Sigmoid colon (tissue), 7 donors: Measurements from ENCODE around the gene COL5A1. TPM values are rescaled to one million over a fixed set of nuclear protein-coding genes. Genes with fewer than 3 reads are reported as not detected.

ENCODE experiments used
- DNase-seq: peaks from one replicate; pipeline ENCODE4 v3.0.0-alpha.2; 2019
- H3K27ac ChIP-seq, 4 donors: fragments of 200-600 bp; sonication (generic); one replicate each; pipeline ENCODE4 v1.5.1; 2016 to 2019; ENCODE audit warnings: mild to moderate bottlenecking in 1 of 4
- H3K27me3 ChIP-seq, 3 donors: fragments of 200-600 bp; sonication (generic); one replicate each; pipeline ENCODE4 v1.5.1; 2019; ENCODE audit warnings: mild to moderate bottlenecking in 1 of 3
- H3K36me3 ChIP-seq, 4 donors: fragments of 200-600 bp; sonication (generic); one replicate each; pipeline ENCODE4 v1.5.1; 2016 to 2019
- H3K4me1 ChIP-seq, 4 donors: fragments of 200-600 bp; sonication (generic); one replicate each; pipeline ENCODE4 v1.5.1; 2017 to 2019
- H3K4me3 ChIP-seq, 4 donors: fragments of 200-600 bp; sonication (generic); one replicate each; pipeline ENCODE4 v1.5.1; 2017 to 2019; ENCODE audit warnings: mild to moderate bottlenecking in 2 of 4, moderate library complexity in 1 of 4
- H3K9me3 ChIP-seq, 4 donors: fragments of 200-600 bp in 3 of 4; sonication (generic) in 3 of 4; one replicate each; pipeline versions ENCODE4 v1.5.1 to v1.6.1; 2013 to 2019
- EP300 ChIP-seq, 4 donors: sonication (generic); formaldehyde crosslinking; IDR thresholded peaks; one replicate each; pipeline ENCODE4 v1.6.1; 2017; ENCODE audit warnings: antibody characterized with exemption in 4 of 4
- POLR2A ChIP-seq, 2 donors: fragments of 450-650 bp; IDR thresholded peaks; one replicate each; pipeline ENCODE4 v1.6.1; 2016; ENCODE audit warnings: antibody characterized with exemption in 2 of 2, mild to moderate bottlenecking in 2 of 2, moderate library complexity in 2 of 2
- POLR2AphosphoS5 ChIP-seq, 4 donors: sonication (generic); formaldehyde crosslinking; IDR thresholded peaks; one replicate each; pipeline ENCODE4 v1.6.1; 2017; ENCODE audit warnings: antibody characterized with exemption in 4 of 4
- WGBS, 2 donors: extraction: QIAGEN DNeasy Blood & Tissue Kit; methylation state at CpG; one replicate each; pipeline ENCODE4 v1.1.7; 2013; 5-methylcytosine and 5-hydroxymethylcytosine counted together
- intact Hi-C: fragments of 100-400 bp; cut with DNase I; formaldehyde crosslinking; loops from one replicate; pipeline ENCODE4 v1.15.1; 2023
- polyA plus RNA-seq, 3 donors: library from polyadenylated mRNA; stranded (reverse); fragments of 200-250 nt; gene quantifications; one replicate each; pipeline ENCODE4 v1.2.3, GENCODE V29; 2013
- total RNA-seq, 4 donors: library from RNA; depleted of rRNA; stranded (reverse); fragments of >200 nt; gene quantifications; one replicate each; pipeline ENCODE4 v1.1.0, GENCODE V29; 2016
- TF ChIP-seq, protein P1 (sequence below), 4 experiments: fragments of 450-650 bp in 3 of 4; fragments of 200-600 bp in 1 of 4; IDR thresholded peaks; one replicate each; pipeline ENCODE4 v1.5.1; 2016 to 2019; ENCODE audit warnings: antibody characterized with exemption in 4 of 4, mild to moderate bottlenecking in 3 of 4, moderate library complexity in 2 of 4
- donor health status: healthy with polysubstance abuse.
- donor health status: Bipolar disorder and iron deficiency.
- donor health status: healthy.

The COL5A1 gene
- total and polyA plus RNA-seq, 7 donors = 4.2 to 168 (median 24.2) TPM

DNA sequence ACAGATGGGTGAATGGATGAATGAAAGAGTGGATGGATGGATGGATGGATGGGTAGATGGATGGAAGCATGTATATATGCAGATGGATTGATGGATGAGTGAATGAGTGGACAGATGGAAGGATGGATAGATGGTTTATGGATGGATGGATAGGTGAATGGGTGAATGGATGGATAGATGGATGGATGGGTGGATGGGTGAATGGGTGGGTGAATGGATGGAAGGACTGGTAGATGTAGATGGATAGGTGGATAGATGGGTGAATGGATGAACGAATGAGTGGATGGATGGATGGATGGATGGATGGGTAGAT is 85.1 kb downstream of the COL5A1 start:
- intact Hi-C loops = no loop called here
- whole genome bisulfite sequencing, 2 donors = 56 to 83% methylated on average over 1 of the region's 1 CpG
- peaks cover 0 to 59% (median 42%) of the 10 kb centered on the region in 4 donors for H3K4me1 ChIP-seq

DNA sequence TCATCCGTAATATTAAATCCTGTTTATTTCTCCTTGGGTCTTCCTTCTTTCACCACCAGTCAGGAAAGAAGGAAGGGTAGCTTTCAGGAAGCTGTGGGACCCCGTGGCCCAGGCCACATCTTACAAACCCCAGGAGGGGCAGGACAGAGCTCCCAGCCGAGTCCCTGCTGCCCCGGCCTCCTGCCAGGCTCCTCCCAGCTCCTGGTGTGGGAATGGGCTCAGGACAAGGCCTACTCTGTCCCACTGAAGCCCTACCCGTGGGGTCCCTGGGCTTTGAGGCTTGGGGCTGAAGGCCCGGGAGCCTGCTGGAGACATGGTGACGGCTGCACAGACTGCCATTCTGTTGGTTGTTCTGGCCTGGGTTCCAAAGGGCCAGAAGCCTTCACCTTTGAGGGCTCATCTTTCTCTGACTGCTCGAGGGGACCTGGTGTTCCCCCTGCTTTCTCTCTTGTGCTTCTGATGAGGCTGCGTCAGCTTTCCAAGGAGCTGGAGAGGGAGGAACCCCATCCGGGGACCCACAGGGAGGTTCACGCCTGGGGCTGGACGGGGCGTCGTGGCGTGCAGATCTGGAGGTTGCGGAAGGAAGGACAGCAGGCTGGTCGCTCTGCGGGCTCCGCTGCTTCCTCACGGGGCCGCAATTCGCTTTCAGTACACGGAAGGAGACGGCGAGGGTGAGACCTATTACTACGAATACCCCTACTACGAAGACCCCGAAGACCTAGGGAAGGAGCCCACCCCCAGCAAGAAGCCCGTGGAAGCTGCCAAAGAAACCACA is 86.6 kb downstream of the COL5A1 start:
- DNase-seq = peak; percentile 61
- 81 to 84% methylated on average over 29 of the region's 29 CpGs for WGBS, 2 donors
- no peaks in the 10 kb centered on the region for H3K27me3 ChIP-seq
- peaks cover 0 to 21% (median 2%) of the 10 kb centered on the region in 4 donors for H3K36me3 ChIP-seq
- intact Hi-C loops = no loop called here
- peaks cover 0 to 59% (median 53%) of the 10 kb centered on the region in 4 donors for H3K4me1 ChIP-seq
- no peak for TF ChIP-seq POLR2A (IDR thresholded peaks at IDR 0.05)
- no peak for TF ChIP-seq POLR2AphosphoS5 (IDR thresholded peaks at IDR 0.05)
- TF ChIP-seq, protein P1, sequence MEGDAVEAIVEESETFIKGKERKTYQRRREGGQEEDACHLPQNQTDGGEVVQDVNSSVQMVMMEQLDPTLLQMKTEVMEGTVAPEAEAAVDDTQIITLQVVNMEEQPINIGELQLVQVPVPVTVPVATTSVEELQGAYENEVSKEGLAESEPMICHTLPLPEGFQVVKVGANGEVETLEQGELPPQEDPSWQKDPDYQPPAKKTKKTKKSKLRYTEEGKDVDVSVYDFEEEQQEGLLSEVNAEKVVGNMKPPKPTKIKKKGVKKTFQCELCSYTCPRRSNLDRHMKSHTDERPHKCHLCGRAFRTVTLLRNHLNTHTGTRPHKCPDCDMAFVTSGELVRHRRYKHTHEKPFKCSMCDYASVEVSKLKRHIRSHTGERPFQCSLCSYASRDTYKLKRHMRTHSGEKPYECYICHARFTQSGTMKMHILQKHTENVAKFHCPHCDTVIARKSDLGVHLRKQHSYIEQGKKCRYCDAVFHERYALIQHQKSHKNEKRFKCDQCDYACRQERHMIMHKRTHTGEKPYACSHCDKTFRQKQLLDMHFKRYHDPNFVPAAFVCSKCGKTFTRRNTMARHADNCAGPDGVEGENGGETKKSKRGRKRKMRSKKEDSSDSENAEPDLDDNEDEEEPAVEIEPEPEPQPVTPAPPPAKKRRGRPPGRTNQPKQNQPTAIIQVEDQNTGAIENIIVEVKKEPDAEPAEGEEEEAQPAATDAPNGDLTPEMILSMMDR (IDR thresholded peaks at IDR 0.05) = no peak
- TF ChIP-seq EP300 (IDR thresholded peaks at IDR 0.05) = no peak
- H3K27ac ChIP-seq = peak overlapping the region in 3 of 4 donors; percentile 27 to 58 (median 45)
- H3K9me3 ChIP-seq = no peaks in the 10 kb centered on the region
- H3K4me3 ChIP-seq = no peak overlapping the region

More for the DNA sequence above, 85.1 kb downstream of the COL5A1 start:
- no peak for TF ChIP-seq POLR2AphosphoS5 (IDR thresholded peaks at IDR 0.05)
- TF ChIP-seq EP300 (IDR thresholded peaks at IDR 0.05) = no peak
- no peak for TF ChIP-seq POLR2A (IDR thresholded peaks at IDR 0.05)
- TF ChIP-seq, protein P1 (IDR thresholded peaks at IDR 0.05) = no peak
- H3K4me3 ChIP-seq = no peak overlapping the region
- DNase-seq = no peak
- H3K27me3 ChIP-seq = no peaks in the 10 kb centered on the region
- no peak overlapping the region for H3K27ac ChIP-seq
- peaks cover 0 to 21% (median 2%) of the 10 kb centered on the region in 4 donors for H3K36me3 ChIP-seq
- H3K9me3 ChIP-seq = no peaks in the 10 kb centered on the region

DNA sequence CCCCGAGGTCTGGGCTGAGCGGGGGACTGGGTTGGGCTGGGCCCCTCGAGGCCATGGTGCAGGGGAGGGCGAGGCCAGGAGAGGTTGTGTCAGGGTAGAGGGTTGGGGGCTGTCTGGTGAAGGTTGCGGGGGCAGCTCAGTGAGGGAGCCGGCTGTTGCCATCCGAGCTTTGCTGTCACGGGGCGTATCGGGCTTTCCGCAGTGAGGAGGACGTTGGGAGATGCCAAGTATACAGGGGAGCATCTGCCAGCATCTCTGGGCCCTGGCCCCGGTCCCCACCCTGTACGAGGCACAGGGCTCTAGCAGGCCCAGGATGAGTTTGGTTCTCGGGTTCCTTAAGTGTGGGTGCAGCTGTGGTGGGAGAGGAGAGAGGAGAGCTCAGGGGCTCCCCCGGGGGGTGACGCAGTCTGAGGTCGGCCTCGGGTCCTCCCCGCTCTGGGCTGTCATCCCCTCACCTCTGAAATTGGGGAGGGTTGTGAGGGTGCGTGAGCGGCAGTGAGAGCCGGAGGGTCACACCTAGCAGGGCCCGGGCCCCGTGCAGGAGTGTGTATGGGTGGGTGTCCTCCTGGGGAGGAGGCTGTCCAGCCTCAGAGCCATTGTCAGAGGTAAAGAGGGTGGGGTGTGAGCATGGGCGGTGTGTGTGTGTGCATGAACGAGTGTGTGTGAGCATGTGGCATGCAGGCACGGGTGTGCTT is 87.3 kb downstream of the COL5A1 start:
- intact Hi-C loops = no loop called here
- Histone ChIP-seq H3K4me3 (no peak overlapping the region), H3K27ac (peak overlapping the region in 3 of 4 donors; percentile 27 to 58 (median 45)), H3K4me1 (peaks cover 0 to 59% (median 56%) of the 10 kb centered on the region in 4 donors), H3K27me3 (no peaks in the 10 kb centered on the region), H3K36me3 (peaks cover 0 to 21% (median 2%) of the 10 kb centered on the region in 4 donors), H3K9me3 (no peaks in the 10 kb centered on the region)
- WGBS, 2 donors = 88% methylated on average over 28 of the region's 28 CpGs
- peak; percentile 66 for DNase-seq
- TF ChIP-seq EP300 (IDR thresholded peaks at IDR 0.05) (no peak), POLR2AphosphoS5 (IDR thresholded peaks at IDR 0.05) (no peak)

DNA sequence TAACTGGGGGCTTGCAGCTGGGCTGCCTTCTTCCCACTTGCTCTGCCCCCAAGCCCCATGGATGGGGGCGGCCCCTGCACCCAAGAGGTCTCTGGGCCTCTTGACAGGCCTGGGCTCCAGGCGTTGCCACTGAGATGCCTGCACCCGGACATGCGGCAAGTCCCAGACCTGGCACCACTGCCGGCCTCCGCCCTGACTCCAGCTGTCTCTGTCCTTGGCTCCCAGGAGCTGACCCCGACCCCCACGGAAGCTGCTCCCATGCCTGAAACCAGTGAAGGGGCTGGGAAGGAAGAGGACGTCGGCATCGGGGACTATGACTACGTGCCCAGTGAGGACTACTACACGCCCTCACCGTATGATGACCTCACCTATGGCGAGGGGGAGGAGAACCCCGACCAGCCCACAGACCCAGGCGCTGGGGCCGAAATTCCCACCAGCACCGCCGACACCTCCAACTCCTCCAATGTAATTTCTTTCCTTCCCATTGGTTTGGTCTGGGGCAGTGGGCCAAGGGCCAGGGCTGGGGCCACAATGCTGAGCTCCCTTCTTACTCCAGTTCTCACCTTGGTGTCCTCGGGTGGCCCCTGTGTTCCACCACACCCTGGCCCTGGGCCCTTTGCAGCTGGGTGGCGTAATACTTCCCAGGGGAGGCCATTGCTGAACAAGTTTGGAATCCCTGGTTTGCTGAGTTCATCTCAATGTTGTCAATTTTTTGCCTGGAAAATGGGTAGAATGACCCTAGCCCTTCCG is 88.6 kb downstream of the COL5A1 start:
- no peak overlapping the region for H3K4me3 ChIP-seq
- H3K27me3 ChIP-seq = no peaks in the 10 kb centered on the region
- H3K27ac ChIP-seq = peak overlapping the region; percentile 73 to 93 (median 82)
- DNase-seq = peak; percentile 90
- H3K9me3 ChIP-seq = no peaks in the 10 kb centered on the region
- peaks cover 0 to 21% (median 2%) of the 10 kb centered on the region in 4 donors for H3K36me3 ChIP-seq
- TF ChIP-seq, protein P1 (IDR thresholded peaks at IDR 0.05) = no peak
- TF ChIP-seq EP300 (IDR thresholded peaks at IDR 0.05) (no peak), POLR2A (IDR thresholded peaks at IDR 0.05) (no peak), POLR2AphosphoS5 (IDR thresholded peaks at IDR 0.05) (no peak)
- intact Hi-C loops = loop anchor here (10.0 kb wide), 1 partner anchor 405 kb away; the partner anchor contains the start of gene RXRA
- peaks cover 0 to 59% (median 56%) of the 10 kb centered on the region in 4 donors for H3K4me1 ChIP-seq
- 84 to 88% methylated on average over 23 of the region's 23 CpGs for WGBS, 2 donors
